Measurements from ENCODE around the gene PIGQ. TPM values are rescaled to one million over a fixed set of nuclear protein-coding genes. Genes with fewer than 3 reads are reported as not detected.

The PIGQ gene
- total and polyA plus RNA-seq, 2 experiments from 2014 or later: 30.2 to 62.3 TPM

GRCh38 chr16:629833-630248 is 60.1 kb downstream of the PIGQ start:
- H3K4me3 Mint-ChIP-seq: no peak overlapping the region
- TF ChIP-seq, protein P1, sequence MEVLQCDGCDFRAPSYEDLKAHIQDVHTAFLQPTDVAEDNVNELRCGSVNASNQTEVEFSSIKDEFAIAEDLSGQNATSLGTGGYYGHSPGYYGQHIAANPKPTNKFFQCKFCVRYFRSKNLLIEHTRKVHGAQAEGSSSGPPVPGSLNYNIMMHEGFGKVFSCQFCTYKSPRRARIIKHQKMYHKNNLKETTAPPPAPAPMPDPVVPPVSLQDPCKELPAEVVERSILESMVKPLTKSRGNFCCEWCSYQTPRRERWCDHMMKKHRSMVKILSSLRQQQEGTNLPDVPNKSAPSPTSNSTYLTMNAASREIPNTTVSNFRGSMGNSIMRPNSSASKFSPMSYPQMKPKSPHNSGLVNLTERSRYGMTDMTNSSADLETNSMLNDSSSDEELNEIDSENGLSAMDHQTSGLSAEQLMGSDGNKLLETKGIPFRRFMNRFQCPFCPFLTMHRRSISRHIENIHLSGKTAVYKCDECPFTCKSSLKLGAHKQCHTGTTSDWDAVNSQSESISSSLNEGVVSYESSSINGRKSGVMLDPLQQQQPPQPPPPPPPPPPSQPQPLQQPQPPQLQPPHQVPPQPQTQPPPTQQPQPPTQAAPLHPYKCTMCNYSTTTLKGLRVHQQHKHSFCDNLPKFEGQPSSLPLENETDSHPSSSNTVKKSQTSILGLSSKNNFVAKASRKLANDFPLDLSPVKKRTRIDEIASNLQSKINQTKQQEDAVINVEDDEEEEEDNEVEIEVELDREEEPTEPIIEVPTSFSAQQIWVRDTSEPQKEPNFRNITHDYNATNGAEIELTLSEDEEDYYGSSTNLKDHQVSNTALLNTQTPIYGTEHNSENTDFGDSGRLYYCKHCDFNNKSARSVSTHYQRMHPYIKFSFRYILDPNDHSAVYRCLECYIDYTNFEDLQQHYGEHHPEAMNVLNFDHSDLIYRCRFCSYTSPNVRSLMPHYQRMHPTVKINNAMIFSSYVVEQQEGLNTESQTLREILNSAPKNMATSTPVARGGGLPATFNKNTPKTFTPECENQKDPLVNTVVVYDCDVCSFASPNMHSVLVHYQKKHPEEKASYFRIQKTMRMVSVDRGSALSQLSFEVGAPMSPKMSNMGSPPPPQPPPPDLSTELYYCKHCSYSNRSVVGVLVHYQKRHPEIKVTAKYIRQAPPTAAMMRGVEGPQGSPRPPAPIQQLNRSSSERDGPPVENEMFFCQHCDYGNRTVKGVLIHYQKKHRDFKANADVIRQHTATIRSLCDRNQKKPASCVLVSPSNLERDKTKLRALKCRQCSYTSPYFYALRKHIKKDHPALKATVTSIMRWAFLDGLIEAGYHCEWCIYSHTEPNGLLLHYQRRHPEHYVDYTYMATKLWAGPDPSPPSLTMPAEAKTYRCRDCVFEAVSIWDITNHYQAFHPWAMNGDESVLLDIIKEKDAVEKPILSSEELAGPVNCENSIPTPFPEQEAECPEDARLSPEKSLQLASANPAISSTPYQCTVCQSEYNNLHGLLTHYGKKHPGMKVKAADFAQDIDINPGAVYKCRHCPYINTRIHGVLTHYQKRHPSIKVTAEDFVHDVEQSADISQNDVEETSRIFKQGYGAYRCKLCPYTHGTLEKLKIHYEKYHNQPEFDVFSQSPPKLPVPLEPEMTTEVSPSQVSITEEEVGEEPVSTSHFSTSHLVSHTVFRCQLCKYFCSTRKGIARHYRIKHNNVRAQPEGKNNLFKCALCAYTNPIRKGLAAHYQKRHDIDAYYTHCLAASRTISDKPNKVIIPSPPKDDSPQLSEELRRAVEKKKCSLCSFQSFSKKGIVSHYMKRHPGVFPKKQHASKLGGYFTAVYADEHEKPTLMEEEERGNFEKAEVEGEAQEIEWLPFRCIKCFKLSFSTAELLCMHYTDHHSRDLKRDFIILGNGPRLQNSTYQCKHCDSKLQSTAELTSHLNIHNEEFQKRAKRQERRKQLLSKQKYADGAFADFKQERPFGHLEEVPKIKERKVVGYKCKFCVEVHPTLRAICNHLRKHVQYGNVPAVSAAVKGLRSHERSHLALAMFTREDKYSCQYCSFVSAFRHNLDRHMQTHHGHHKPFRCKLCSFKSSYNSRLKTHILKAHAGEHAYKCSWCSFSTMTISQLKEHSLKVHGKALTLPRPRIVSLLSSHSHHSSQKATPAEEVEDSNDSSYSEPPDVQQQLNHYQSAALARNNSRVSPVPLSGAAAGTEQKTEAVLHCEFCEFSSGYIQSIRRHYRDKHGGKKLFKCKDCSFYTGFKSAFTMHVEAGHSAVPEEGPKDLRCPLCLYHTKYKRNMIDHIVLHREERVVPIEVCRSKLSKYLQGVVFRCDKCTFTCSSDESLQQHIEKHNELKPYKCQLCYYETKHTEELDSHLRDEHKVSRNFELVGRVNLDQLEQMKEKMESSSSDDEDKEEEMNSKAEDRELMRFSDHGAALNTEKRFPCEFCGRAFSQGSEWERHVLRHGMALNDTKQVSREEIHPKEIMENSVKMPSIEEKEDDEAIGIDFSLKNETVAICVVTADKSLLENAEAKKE (CRISPR knock-in tag; IDR thresholded peaks at IDR 0.05): no peak
- TF ChIP-seq POLR2AphosphoS5 (IDR thresholded peaks at IDR 0.05; ENCODE audit: low read depth) (no peak), ZNF114 (CRISPR knock-in tag; IDR thresholded peaks at IDR 0.05) (no peak), EZH2 (IDR thresholded peaks at IDR 0.05; ENCODE audit: low read depth, unreplicated experiment) (no peak), CREB1 (CRISPR knock-in tag; IDR thresholded peaks at IDR 0.05; ENCODE audit: low read depth) (no peak)
- TF ChIP-seq, protein P2, sequence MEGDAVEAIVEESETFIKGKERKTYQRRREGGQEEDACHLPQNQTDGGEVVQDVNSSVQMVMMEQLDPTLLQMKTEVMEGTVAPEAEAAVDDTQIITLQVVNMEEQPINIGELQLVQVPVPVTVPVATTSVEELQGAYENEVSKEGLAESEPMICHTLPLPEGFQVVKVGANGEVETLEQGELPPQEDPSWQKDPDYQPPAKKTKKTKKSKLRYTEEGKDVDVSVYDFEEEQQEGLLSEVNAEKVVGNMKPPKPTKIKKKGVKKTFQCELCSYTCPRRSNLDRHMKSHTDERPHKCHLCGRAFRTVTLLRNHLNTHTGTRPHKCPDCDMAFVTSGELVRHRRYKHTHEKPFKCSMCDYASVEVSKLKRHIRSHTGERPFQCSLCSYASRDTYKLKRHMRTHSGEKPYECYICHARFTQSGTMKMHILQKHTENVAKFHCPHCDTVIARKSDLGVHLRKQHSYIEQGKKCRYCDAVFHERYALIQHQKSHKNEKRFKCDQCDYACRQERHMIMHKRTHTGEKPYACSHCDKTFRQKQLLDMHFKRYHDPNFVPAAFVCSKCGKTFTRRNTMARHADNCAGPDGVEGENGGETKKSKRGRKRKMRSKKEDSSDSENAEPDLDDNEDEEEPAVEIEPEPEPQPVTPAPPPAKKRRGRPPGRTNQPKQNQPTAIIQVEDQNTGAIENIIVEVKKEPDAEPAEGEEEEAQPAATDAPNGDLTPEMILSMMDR (conservative IDR thresholded peaks at IDR 0.05; ENCODE audit: low read depth in 2 of 2): no peak

More at GRCh38 chr16:629833-630248, 60.1 kb downstream of the PIGQ start:
- Histone ChIP-seq H3K79me2 (replicated peaks; ENCODE audit: insufficient read depth) (no peaks in the 10 kb centered on the region; the same call in 1 of the 2 replicates), H4K20me1 (replicated peaks; ENCODE audit: insufficient read depth) (no peaks in the 10 kb centered on the region), H3F3A (replicated peaks; ENCODE audit: low read depth) (no peaks in the 10 kb centered on the region), H3K27ac (ENCODE audit: low read depth) (peak overlapping the region; percentile 74; the same call in 1 of the 2 replicates), H3K4me1 (ENCODE audit: insufficient read depth) (peaks cover 13% of the 10 kb centered on the region), H3K4me2 (peak overlapping the region; percentile 74), H2AFZ (no peak overlapping the region), H3K36me3 (ENCODE audit: insufficient read depth) (no peaks in the 10 kb centered on the region), H3K27me3 (ENCODE audit: insufficient read depth) (no peaks in the 10 kb centered on the region), H3K9me2 (ENCODE audit: insufficient read depth) (no peaks in the 10 kb centered on the region), H3K4me3 (no peak overlapping the region)
- no peaks in the 10 kb centered on the region; the same call in 2 of the 3 replicates for H3K36me3 Mint-ChIP-seq (ENCODE audit: low read depth)
- ATAC-seq (peak; percentile 37), DNase-seq (ENCODE audit: low spot score) (no peak)
- peaks cover 16% of the 10 kb centered on the region for H3K27me3 Mint-ChIP-seq (ENCODE audit: insufficient read depth, low read depth, poor library complexity)
- peaks cover 12% of the 10 kb centered on the region for H3K4me1 Mint-ChIP-seq
- H3K27ac Mint-ChIP-seq: peak overlapping the region; percentile 89
- no peaks in the 10 kb centered on the region for H3K9me3 Mint-ChIP-seq

Measured in GM23338 (cell line).